Vagina (tissue), 2 donors: ENCODE data around the gene CDH13.

ENCODE experiments used
- CTCF ChIP-seq, 3 experiments: fragments of 450-650 bp in 2 of 3; fragments of 200-600 bp in 1 of 3; sonication (generic) in 1 of 3; IDR thresholded peaks; one replicate each; pipeline ENCODE4 v1.5.1; 2017 to 2019; ENCODE audit warnings: antibody characterized with exemption in 3 of 3, mild to moderate bottlenecking in 2 of 3, moderate library complexity in 2 of 3
- POLR2A ChIP-seq, 2 donors: fragments of 450-650 bp; IDR thresholded peaks; one replicate each; pipeline ENCODE4 v1.6.1; 2017; ENCODE audit warnings: antibody characterized with exemption in 2 of 2, mild to moderate bottlenecking in 2 of 2, moderate library complexity in 2 of 2

- no peak for TF ChIP-seq POLR2A (IDR thresholded peaks at IDR 0.05)
- no peak for TF ChIP-seq CTCF (IDR thresholded peaks at IDR 0.05)
These were observed 1146.0 kb downstream of the CDH13 start for GRCh38 chr16:83772806-83773205.
